Fibroblast of skin of left quadriceps (primary cell): Measurements from ENCODE around the gene LSM8.
"Not testable (repeated sequence)": the region's sequence is repeated elsewhere in the genome, so short reads cannot be mapped to it uniquely, and the experiment has no call there.

Experiments used
- DNase-seq, 2 experiments: peaks; one replicate each; pipeline ENCODE4 v3.0.0-alpha.2; 2013; ENCODE audit warnings: low read depth in 2 of 2

LSM8 gene

DNA sequence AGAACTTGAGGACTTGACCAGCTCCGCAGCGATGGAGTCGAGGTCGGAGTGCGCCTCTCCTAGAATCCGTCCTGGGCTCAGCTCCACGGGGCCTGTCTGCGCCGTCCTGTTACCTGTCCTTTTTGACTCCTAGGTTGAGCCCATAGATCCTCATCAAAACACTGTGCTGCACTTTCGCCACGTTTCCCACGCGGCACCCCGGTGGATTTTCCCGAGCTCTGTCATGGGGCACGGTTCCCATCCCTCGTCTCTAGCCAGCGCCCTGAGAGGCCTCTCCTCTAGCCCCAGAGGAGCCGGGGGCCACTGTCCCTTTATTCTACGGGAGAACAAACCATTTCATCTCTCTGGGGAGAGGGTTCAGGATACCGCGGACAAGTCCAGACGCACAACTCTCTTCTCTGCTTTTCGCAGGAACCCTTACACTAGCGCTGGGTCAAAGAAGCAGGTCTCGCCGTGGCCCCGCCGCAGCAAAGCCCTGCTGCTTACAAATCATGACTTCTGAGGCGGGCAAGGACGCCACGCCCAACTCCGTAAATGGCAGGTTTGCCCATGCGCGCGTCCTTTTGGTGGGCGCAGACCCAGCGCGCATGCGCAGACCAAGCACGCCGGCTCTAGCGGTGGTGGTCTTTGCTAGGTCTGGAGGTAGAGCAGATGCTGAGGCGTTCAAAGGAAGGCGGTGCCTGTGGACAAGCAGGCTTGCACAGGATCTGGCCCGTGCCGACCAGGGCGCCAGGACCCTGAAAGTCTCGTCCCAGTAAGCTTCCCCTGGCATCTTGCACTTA, 30.3 kb downstream of the LSM8 start:
- peak; percentile 65 to 67 for DNase-seq

- DNase-seq, result no peak
These were observed 30.8 kb downstream of the LSM8 start for GRCh38 chr7:118214833-118215182.

DNA sequence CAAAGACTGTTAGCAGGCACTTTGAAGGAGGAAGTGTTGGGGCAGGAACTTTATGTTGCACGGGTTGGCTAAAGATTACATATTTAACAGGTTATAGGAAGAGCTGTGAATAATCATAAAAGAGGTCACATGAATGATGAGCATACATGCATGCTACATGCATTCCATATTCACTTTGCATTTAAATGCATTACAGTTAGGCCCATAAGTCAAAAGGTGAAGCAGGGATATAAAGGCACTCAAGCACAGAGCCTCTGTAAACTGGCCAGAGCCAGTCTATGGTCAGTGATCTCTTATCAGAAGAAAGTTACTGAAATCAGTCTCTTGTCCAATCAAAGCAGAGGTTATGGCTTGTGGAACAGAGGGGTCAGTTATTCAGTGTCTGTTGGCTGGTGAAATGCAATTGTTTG, 33.3 kb downstream of the LSM8 start:
- DNase-seq, result no peak

DNA sequence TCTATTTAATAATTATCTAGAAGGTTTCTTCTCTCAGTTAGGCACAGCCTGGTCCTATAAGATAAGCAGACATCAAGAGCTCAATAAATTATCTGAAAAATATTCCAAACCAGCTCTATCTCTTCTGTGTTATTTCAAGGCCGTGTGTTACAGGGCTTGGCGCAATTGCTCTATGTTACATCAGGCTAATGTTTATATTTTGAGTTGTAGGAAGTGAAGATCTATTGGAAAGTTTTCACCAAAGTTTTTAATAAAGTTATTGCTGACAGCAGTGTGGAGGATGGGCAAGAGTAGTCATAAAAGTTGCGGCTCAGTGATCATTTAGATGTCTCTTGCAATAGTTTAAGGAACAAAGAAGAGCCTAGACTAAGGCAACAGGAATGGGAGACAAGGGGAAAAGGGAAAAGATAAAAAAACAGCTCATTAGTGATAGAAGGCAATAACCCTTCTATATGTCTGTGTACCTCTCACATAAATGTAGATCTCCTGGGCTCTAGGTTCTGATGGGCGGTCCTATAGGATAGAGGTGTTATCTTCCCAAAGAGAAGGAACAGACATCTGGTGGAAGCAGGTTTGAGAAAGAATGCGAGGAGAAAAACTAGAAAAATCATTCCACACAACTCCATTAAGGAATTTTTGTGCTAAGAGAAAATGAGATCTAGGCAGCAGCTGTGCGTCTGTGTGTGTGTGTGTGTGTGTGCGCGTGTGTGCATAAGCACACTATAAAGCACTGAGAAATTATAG, 34.6 kb downstream of the LSM8 start:
- DNase-seq, result no peak

DNA sequence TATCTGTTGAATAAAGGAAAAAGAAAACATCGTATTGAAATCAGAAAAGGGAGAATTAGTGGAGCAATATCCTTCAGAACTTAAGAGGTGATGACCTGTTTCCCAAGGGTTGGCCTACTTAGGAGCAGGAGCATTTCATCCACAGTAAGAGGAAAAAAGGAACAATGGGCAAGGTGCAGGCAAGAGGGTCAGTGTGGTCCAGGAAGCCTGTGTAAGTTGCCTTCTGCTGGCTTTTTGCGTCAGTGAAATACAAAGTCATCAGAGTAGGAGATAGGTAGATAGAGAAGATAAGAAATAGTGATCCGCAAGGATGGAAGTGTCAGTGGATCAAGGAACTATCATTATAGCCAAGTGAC, 35.2 kb downstream of the LSM8 start:
- no peak for DNase-seq

DNA sequence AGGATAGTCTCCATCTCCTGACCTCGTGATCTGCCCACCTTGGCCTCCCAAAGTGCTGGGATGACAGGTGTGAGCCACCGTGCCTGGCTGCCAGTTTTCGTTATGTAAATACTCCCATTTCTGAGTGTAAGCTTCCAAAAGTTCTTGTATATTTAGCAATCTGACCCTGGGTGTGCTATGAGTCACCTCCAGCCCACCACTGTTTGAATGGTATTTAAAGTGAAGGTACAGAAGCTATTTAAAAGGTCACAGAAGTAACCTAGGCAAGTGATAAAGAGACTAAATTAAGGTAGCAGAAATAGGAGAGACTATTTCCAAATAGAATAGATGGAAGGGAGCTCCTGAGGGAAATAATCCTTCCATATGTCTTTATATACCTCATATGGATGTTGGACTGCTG, 36.6 kb downstream of the LSM8 start:
- no peak for DNase-seq

DNA sequence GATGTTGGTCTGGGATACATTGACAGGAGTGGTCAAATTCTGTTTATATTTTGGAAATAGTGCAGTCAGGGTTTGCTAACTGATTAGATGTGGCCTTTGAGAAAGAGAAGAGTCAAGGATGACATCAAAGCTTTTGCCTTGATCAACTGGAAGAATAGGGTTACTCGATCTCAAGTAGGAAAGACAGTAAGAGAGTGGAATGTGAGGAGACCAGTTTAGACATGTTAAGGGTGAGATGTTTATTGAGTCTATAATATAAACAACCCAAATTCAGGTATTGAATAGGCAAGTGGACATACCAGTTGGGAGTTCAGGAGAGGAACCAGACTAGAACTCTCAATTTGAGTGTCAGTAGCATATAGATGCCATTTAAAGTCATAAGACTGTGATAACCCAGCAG, 38.6 kb downstream of the LSM8 start:
- DNase-seq, result no peak

DNA sequence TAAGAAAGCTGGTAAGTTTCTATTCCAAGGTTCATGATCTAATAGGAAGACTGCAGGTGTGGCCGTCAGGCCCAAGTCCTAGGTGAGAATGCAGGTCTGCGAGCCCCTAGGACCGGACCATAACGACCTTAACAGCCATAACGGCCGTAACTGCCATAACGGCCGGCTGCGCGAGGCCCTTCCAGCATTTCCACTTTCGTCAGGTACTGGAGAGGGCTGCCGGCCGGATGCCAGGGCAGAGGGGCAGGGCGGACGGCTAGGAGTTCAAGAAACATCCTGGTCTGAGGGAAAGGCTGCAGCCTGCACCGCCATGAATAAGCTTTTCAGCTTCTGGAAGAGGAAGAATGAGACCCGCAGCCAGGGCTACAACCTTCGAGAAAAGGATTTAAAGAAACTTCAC, 40.6 kb downstream of the LSM8 start, which contains the start of gene ANKRD7:
Gene ANKRD7 (plus strand): TSS at position 184 of the 400 bp plus-strand sequence. CDS start 127 bp downstream, at position 311.
- DNase-seq, result no peak

- no peak for DNase-seq
These were observed 48.9 kb downstream of the LSM8 start for GRCh38 chr7:118232837-118233236.

GRCh38 chr7:118233799-118234198, 49.8 kb downstream of the LSM8 start:
- DNase-seq, result no peak

- DNase-seq, result no peak
These were observed 55.0 kb downstream of the LSM8 start for GRCh38 chr7:118239014-118239413.

DNA sequence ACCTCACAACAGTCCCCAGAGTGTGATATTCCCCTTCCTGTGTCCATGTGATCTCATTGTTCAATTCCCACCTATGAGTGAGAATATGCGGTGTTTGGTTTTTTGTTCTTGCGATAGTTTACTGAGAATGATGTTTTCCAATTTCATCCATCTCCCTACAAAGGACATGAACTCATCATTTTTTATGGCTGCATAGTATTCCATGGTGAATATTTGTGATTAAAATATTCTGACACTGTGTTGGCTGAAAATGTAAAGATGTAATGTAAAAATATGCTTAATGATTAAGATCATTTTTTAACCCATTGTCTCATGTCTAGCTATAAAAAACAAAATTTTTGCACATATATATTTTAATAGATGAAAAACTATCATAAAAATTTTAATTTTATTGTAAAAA, 56.4 kb downstream of the LSM8 start:
- DNase-seq, result not testable (repeated sequence)
